Liver (tissue), 9 donors: ENCODE data around the gene SCAMP5. TPM values are rescaled to one million over a fixed set of nuclear protein-coding genes. Genes with fewer than 3 reads are reported as not detected.
A peak's percentile ranks its signal among the peaks of the same experiment; 100 is the strongest.

Source experiments
- DNase-seq: peaks from one replicate; pipeline ENCODE4 v3.0.0-alpha.2; 2017; ENCODE audit warnings: low spot score
- H3K27ac ChIP-seq, 2 donors: one replicate each; pipeline ENCODE4 v1.7.0; 2013; ENCODE audit warnings: inconsistent platforms in 2 of 2, low read length in 2 of 2, control low read depth in 1 of 2, low read depth in 1 of 2, mild to moderate bottlenecking in 1 of 2
- H3K27me3 ChIP-seq, 4 donors: one replicate each; pipeline versions ENCODE4 v1.6.1 to v1.7.0; 2013; ENCODE audit warnings: low read length in 3 of 4, inconsistent platforms in 1 of 4, mild to moderate bottlenecking in 1 of 4, moderate library complexity in 1 of 4; ENCODE audit not compliant: control insufficient read depth in 4 of 4, insufficient read depth in 4 of 4
- H3K36me3 ChIP-seq, 4 donors: one replicate each; pipeline versions ENCODE4 v1.6.1 to v1.7.0; 2013; ENCODE audit warnings: low read length in 3 of 4, mild to moderate bottlenecking in 3 of 4, low read depth in 1 of 4, moderate library complexity in 1 of 4; ENCODE audit not compliant: control insufficient read depth in 4 of 4, insufficient read depth in 3 of 4
- H3K4me1 ChIP-seq, 4 donors: one replicate each; pipeline versions ENCODE4 v1.6.1 to v1.7.0; 2013; ENCODE audit warnings: low read length in 3 of 4, mild to moderate bottlenecking in 3 of 4, moderate library complexity in 1 of 4; ENCODE audit not compliant: control insufficient read depth in 4 of 4, insufficient read depth in 4 of 4
- H3K4me3 ChIP-seq, 3 donors: one replicate each; pipeline versions ENCODE4 v1.6.1 to v1.7.0; 2013; ENCODE audit warnings: low read length in 3 of 3, control low read depth in 1 of 3, low read depth in 1 of 3, mild to moderate bottlenecking in 1 of 3
- H3K9ac ChIP-seq, 2 donors: one replicate each; pipeline ENCODE4 v1.7.0; 2013; ENCODE audit warnings: low read length in 2 of 2, mild to moderate bottlenecking in 2 of 2, moderate library complexity in 2 of 2, control low read depth in 1 of 2, low read depth in 1 of 2
- H3K9me3 ChIP-seq, 4 donors: one replicate each; pipeline versions ENCODE4 v1.6.1 to v1.7.0; 2013; ENCODE audit warnings: low read length in 3 of 4; ENCODE audit not compliant: control insufficient read depth in 4 of 4
- EGR1 ChIP-seq, 2 donors: IDR thresholded peaks; 2 replicates each; pipeline ENCODE4 v1.6.1; 2016 to 2018; ENCODE audit warnings: antibody characterized with exemption in 2 of 2, low read depth in 2 of 2
- FOXA1 ChIP-seq: IDR thresholded peaks from 2 replicates; pipeline ENCODE4 v1.6.1; 2016; ENCODE audit warnings: antibody characterized with exemption
- FOXA2 ChIP-seq: IDR thresholded peaks from 2 replicates; pipeline ENCODE4 v1.6.1; 2016; ENCODE audit warnings: antibody characterized with exemption
- GABPA ChIP-seq, 2 donors: IDR thresholded peaks in 1 of 2; conservative IDR thresholded peaks in 1 of 2; 2 replicates each; pipeline ENCODE4 v1.6.1; 2016; ENCODE audit warnings: antibody characterized with exemption in 2 of 2, mild to moderate bottlenecking in 1 of 2, moderate library complexity in 1 of 2
- HNF4A ChIP-seq, 2 donors: conservative IDR thresholded peaks; 2 replicates each; pipeline ENCODE4 v1.6.1; 2016; ENCODE audit warnings: antibody characterized with exemption in 2 of 2, mild to moderate bottlenecking in 2 of 2
- HNF4G ChIP-seq: IDR thresholded peaks from 2 replicates; pipeline ENCODE4 v1.6.1; 2016; ENCODE audit warnings: antibody characterized with exemption
- JUND ChIP-seq, 2 donors: IDR thresholded peaks; 2 replicates each; pipeline ENCODE4 v1.6.1; 2016; ENCODE audit warnings: antibody characterized with exemption in 2 of 2
- NR2F2 ChIP-seq: IDR thresholded peaks from 2 replicates; pipeline ENCODE4 v1.6.1; 2016; ENCODE audit warnings: antibody characterized with exemption
- RAD21 ChIP-seq, 2 donors: IDR thresholded peaks; 2 replicates each; pipeline ENCODE4 v1.6.1; 2016; ENCODE audit warnings: antibody characterized with exemption in 2 of 2, mild to moderate bottlenecking in 2 of 2
- RXRA ChIP-seq, 2 donors: IDR thresholded peaks; 2 replicates each; pipeline ENCODE4 v1.6.1; 2017 to 2018; ENCODE audit warnings: antibody characterized with exemption in 2 of 2, mild to moderate bottlenecking in 1 of 2
- SP1 ChIP-seq: IDR thresholded peaks from 2 replicates; pipeline ENCODE4 v1.6.1; 2018; ENCODE audit warnings: antibody characterized with exemption, mild to moderate bottlenecking
- TAF1 ChIP-seq: conservative IDR thresholded peaks from 2 replicates; pipeline ENCODE4 v1.6.1; 2016; ENCODE audit warnings: antibody characterized with exemption, mild to moderate bottlenecking
- YY1 ChIP-seq: IDR thresholded peaks from 2 replicates; pipeline ENCODE4 v1.6.1; 2016; ENCODE audit warnings: antibody characterized with exemption, mild to moderate bottlenecking
- WGBS: extraction: QIAGEN DNeasy Blood & Tissue Kit; methylation state at CpG from one replicate; pipeline ENCODE4 v1.1.7; 2013; 5-methylcytosine and 5-hydroxymethylcytosine counted together
- polyA plus RNA-seq, 2 donors: library from polyadenylated mRNA; stranded (reverse) in 1 of 2; unstranded in 1 of 2; fragments of 200-250 nt in 1 of 2; fragments of >200 nt in 1 of 2; fragmentation: Nextera tagmentation in 1 of 2; extraction: Ambion mirVana in 1 of 2; gene quantifications; one replicate each; pipeline versions ENCODE4 v1.2.1 to v1.2.3, GENCODE V29; 2013 to 2015
- total RNA-seq, 2 donors: library from RNA; depleted of rRNA; stranded (reverse); fragments of >200 nt; gene quantifications; one replicate each; pipeline ENCODE4 v1.2.3, GENCODE V29; 2014
- TF ChIP-seq, protein P1 (sequence below): IDR thresholded peaks from 2 replicates; pipeline ENCODE4 v1.6.1; 2016; ENCODE audit warnings: antibody characterized with exemption
- TF ChIP-seq, protein P2 (sequence below): IDR thresholded peaks from 2 replicates; pipeline ENCODE4 v1.6.1; 2016; ENCODE audit warnings: antibody characterized with exemption, mild to moderate bottlenecking
- TF ChIP-seq, protein P3 (sequence below): IDR thresholded peaks from 2 replicates; pipeline ENCODE4 v1.6.1; 2016; ENCODE audit warnings: antibody characterized with exemption
- TF ChIP-seq, protein P4 (sequence below): IDR thresholded peaks from 2 replicates; pipeline ENCODE4 v1.6.1; 2016; ENCODE audit warnings: antibody characterized with exemption
- donor health status: healthy.
- donor health status: healthy.
- donor health status: healthy.
- donor health status: healthy.
- donor health status: healthy.

SCAMP5 gene
- total and polyA plus RNA-seq, 4 donors, result 0.50 to 7.5 (median 5.7) TPM

DNA sequence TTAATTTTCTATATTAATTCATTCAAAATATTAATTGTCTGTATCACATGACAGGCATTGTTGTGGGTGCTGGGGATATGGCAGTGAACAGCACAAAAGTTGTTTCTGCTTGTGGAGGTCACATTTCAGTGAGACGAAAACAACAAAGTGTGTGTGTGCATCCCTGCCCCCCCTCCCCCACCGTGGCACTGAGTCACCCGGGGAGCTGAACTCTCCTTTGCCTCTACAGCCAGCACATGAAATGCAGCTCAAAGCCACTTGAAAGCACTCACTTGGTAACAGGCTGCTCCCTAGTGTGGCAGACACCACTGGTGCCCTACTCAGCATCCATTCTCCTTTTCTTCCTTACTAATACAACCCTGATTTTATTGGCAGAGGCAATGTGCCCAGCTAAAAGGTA, 16.9 kb upstream of the SCAMP5 start:
- no peaks in the 10 kb centered on the region for H3K27me3 ChIP-seq

DNA sequence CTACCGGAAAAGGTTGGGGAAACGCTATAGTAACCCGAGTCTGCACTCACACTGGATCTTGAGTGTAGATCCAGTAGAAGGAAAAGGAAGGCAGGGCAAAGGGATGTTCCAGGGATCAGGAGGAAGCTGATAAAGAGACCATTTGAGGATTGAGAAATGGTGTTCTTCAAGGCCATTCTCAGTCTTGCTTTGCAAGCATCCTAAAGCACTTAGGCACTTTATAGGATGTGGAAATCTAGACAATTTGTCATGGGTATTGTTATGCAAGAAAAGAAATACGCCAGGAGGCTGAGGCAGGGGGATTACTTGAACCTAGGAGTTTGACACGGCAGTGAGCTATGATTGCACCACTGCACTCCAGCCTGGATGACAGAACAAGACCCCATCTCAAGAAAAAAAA, 13.2 kb upstream of the SCAMP5 start:
- no peak for DNase-seq
- peaks cover 0 to 4% (median 0%) of the 10 kb centered on the region in 4 donors for H3K27me3 ChIP-seq
- H3K9me3 ChIP-seq, result no peaks in the 10 kb centered on the region
- no peak overlapping the region for H3K27ac ChIP-seq
- no peaks in the 10 kb centered on the region for H3K36me3 ChIP-seq
- no peak overlapping the region for H3K9ac ChIP-seq
- 74% methylated on average over 5 of the region's 5 CpGs for WGBS
- no peak overlapping the region for H3K4me3 ChIP-seq
- no peaks in the 10 kb centered on the region for H3K4me1 ChIP-seq
- TF ChIP-seq, protein P1, sequence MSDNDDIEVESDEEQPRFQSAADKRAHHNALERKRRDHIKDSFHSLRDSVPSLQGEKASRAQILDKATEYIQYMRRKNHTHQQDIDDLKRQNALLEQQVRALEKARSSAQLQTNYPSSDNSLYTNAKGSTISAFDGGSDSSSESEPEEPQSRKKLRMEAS, result no peak
- peak; percentile 64 for TF ChIP-seq NR2F2

More for the DNA sequence above, 16.9 kb upstream of the SCAMP5 start:
- H3K4me3 ChIP-seq, result no peak overlapping the region
- H3K36me3 ChIP-seq, result no peaks in the 10 kb centered on the region
- H3K9me3 ChIP-seq, result no peaks in the 10 kb centered on the region
- DNase-seq, result no peak
- H3K9ac ChIP-seq, result no peak overlapping the region
- H3K4me1 ChIP-seq, result no peaks in the 10 kb centered on the region
- 38% methylated on average over 3 of the region's 3 CpGs for WGBS
- TF ChIP-seq HNF4A (conservative IDR thresholded peaks at IDR 0.05), result no peak
- no peak for TF ChIP-seq NR2F2
- TF ChIP-seq EGR1 (IDR thresholded peaks at IDR 0.05; ENCODE audit: low read depth in 2 of 2), result no peak
- no peak for TF ChIP-seq TAF1
- TF ChIP-seq, protein P2, sequence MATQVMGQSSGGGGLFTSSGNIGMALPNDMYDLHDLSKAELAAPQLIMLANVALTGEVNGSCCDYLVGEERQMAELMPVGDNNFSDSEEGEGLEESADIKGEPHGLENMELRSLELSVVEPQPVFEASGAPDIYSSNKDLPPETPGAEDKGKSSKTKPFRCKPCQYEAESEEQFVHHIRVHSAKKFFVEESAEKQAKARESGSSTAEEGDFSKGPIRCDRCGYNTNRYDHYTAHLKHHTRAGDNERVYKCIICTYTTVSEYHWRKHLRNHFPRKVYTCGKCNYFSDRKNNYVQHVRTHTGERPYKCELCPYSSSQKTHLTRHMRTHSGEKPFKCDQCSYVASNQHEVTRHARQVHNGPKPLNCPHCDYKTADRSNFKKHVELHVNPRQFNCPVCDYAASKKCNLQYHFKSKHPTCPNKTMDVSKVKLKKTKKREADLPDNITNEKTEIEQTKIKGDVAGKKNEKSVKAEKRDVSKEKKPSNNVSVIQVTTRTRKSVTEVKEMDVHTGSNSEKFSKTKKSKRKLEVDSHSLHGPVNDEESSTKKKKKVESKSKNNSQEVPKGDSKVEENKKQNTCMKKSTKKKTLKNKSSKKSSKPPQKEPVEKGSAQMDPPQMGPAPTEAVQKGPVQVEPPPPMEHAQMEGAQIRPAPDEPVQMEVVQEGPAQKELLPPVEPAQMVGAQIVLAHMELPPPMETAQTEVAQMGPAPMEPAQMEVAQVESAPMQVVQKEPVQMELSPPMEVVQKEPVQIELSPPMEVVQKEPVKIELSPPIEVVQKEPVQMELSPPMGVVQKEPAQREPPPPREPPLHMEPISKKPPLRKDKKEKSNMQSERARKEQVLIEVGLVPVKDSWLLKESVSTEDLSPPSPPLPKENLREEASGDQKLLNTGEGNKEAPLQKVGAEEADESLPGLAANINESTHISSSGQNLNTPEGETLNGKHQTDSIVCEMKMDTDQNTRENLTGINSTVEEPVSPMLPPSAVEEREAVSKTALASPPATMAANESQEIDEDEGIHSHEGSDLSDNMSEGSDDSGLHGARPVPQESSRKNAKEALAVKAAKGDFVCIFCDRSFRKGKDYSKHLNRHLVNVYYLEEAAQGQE, result no peak
- no peak for TF ChIP-seq RAD21 (IDR thresholded peaks at IDR 0.05)
- no peak for TF ChIP-seq YY1
- no peak for TF ChIP-seq JUND (IDR thresholded peaks at IDR 0.05)
- TF ChIP-seq FOXA2, result no peak
- TF ChIP-seq, protein P3, sequence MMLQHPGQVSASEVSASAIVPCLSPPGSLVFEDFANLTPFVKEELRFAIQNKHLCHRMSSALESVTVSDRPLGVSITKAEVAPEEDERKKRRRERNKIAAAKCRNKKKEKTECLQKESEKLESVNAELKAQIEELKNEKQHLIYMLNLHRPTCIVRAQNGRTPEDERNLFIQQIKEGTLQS, result no peak
- TF ChIP-seq RXRA (IDR thresholded peaks at IDR 0.05), result no peak
- H3K27ac ChIP-seq, result no peak overlapping the region

DNA sequence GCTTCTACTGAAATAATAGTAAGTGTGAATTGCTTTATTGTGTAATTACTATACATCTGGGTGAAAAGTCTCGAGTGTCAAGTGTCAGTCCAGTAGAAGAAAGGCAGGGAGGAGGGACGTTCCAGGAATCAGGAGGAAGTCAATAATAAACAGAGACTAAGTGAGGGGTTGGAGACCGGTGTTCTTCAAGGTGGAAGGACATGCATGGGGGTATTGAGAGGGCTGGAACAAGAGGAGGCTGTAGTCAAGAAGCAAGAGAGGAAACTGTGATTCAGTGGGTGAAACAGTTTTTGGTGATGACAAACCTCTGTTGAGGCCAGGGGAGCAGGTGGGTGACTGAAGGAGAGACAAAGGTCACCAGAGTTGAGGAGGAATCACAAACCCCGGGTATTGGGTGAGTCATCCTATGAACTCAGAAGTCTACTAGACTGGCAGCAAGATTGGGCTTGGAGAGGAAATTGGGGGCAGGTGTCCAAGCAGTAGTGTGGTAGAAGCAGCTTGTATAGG, 11.6 kb upstream of the SCAMP5 start:
- H3K36me3 ChIP-seq, result no peaks in the 10 kb centered on the region
- 30% methylated on average over 4 of the region's 4 CpGs for WGBS
- H3K9me3 ChIP-seq, result no peaks in the 10 kb centered on the region
- DNase-seq, result no peak
- H3K4me3 ChIP-seq, result no peak overlapping the region
- H3K27me3 ChIP-seq, result peaks cover 0 to 4% (median 0%) of the 10 kb centered on the region in 4 donors
- no peaks in the 10 kb centered on the region for H3K4me1 ChIP-seq
- H3K27ac ChIP-seq, result no peak overlapping the region
- H3K9ac ChIP-seq, result no peak overlapping the region
- TF ChIP-seq HNF4A (conservative IDR thresholded peaks at IDR 0.05) (no peak), NR2F2 (no peak), HNF4G (no peak), TAF1 (no peak), YY1 (no peak), RXRA (IDR thresholded peaks at IDR 0.05) (no peak), SP1 (no peak), EGR1 (IDR thresholded peaks at IDR 0.05; ENCODE audit: low read depth in 2 of 2) (no peak), FOXA1 (no peak), RAD21 (IDR thresholded peaks at IDR 0.05) (no peak), GABPA (IDR thresholded peaks at IDR 0.05 in 1 of 2, conservative IDR thresholded peaks at IDR 0.05 in 1 of 2) (no peak)
- TF ChIP-seq, protein P3, result no peak
- TF ChIP-seq, protein P4, sequence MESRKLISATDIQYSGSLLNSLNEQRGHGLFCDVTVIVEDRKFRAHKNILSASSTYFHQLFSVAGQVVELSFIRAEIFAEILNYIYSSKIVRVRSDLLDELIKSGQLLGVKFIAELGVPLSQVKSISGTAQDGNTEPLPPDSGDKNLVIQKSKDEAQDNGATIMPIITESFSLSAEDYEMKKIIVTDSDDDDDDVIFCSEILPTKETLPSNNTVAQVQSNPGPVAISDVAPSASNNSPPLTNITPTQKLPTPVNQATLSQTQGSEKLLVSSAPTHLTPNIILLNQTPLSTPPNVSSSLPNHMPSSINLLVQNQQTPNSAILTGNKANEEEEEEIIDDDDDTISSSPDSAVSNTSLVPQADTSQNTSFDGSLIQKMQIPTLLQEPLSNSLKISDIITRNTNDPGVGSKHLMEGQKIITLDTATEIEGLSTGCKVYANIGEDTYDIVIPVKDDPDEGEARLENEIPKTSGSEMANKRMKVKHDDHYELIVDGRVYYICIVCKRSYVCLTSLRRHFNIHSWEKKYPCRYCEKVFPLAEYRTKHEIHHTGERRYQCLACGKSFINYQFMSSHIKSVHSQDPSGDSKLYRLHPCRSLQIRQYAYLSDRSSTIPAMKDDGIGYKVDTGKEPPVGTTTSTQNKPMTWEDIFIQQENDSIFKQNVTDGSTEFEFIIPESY, result no peak
- TF ChIP-seq, protein P2, result no peak
- TF ChIP-seq, protein P1, result no peak
